IMR-90 (cell line): ENCODE measurements around the gene TIMM23B.
"Not testable (repeated sequence)": the region's sequence is repeated elsewhere in the genome, so short reads cannot be mapped to it uniquely, and the experiment has no call there.

ENCODE experiments used
- BHLHE40 ChIP-seq: fragments of 150-350 bp; IDR thresholded peaks from 2 replicates; pipeline ENCODE4 v1.6.1; 2016; ENCODE audit warnings: mild to moderate bottlenecking, low read depth, low read length
- CEBPB ChIP-seq: IDR thresholded peaks from 2 replicates; pipeline ENCODE4 v1.6.1; 2012; ENCODE audit warnings: low read depth, low read length, improper control_type of control experiment
- CTCF ChIP-seq: conservative IDR thresholded peaks from 2 replicates; pipeline ENCODE4 v1.5.1; 2012; ENCODE audit warnings: mild to moderate bottlenecking, low read depth, low read length, improper control_type of control experiment
- FOS ChIP-seq: fragments of 150-350 bp; IDR thresholded peaks from 2 replicates; pipeline ENCODE4 v1.6.1; 2016; ENCODE audit warnings: low read depth, low read length
- MAFK ChIP-seq: IDR thresholded peaks from 2 replicates; pipeline ENCODE4 v1.6.1; 2012; ENCODE audit warnings: low read depth, low read length, improper control_type of control experiment
- POLR2A ChIP-seq: IDR thresholded peaks from 2 replicates; pipeline ENCODE4 v1.6.1; 2012; ENCODE audit warnings: mild to moderate bottlenecking, low read depth, low read length

- not testable (repeated sequence) for TF ChIP-seq MAFK, CTCF, POLR2A, CEBPB, FOS, BHLHE40
These were observed 38.0 kb upstream of the TIMM23B start for GRCh38 chr10:49903829-49904228.
